Upper lobe of left lung (tissue), 6 donors: ENCODE data around the gene LRP1. TPM values are rescaled to one million over a fixed set of nuclear protein-coding genes. Genes with fewer than 3 reads are reported as not detected.

Experiments used
- ATAC-seq, 2 donors: fragments of 200-7000 bp; cut with Tn5 transposase; one replicate each; pipeline ENCODE4 v1.9.1; 2022; ENCODE audit warnings: mild to moderate bottlenecking in 2 of 2, moderate library complexity in 2 of 2; ENCODE audit not compliant: low FRiP score in 2 of 2
- DNase-seq, 2 donors: peaks; one replicate each; pipeline ENCODE4 v3.0.0-alpha.2; 2019 to 2020
- H3K27ac ChIP-seq, 4 donors: fragments of 200-600 bp; sonication (generic); one replicate each; pipeline ENCODE4 v1.5.1; 2016 to 2019
- H3K27me3 ChIP-seq, 4 donors: fragments of 200-600 bp; sonication (generic); one replicate each; pipeline ENCODE4 v1.5.1; 2017 to 2019
- H3K36me3 ChIP-seq, 4 donors: fragments of 200-600 bp; sonication (generic); one replicate each; pipeline ENCODE4 v1.5.1; 2016 to 2019
- H3K4me1 ChIP-seq, 4 donors: fragments of 200-600 bp; sonication (generic); one replicate each; pipeline ENCODE4 v1.5.1; 2018 to 2019
- H3K4me3 ChIP-seq, 4 donors: fragments of 200-600 bp; sonication (generic); one replicate each; pipeline ENCODE4 v1.5.1; 2017 to 2019; ENCODE audit warnings: mild to moderate bottlenecking in 2 of 4, moderate library complexity in 1 of 4
- H3K9me3 ChIP-seq, 4 donors: fragments of 200-600 bp; sonication (generic); one replicate each; pipeline ENCODE4 v1.5.1; 2018 to 2019
- EP300 ChIP-seq, 4 donors: sonication (generic); formaldehyde crosslinking; IDR thresholded peaks; one replicate each; pipeline ENCODE4 v1.5.1; 2017; ENCODE audit warnings: antibody characterized with exemption in 4 of 4, control low read depth in 2 of 4
- POLR2A ChIP-seq, 4 donors: fragments of 450-650 bp; IDR thresholded peaks; one replicate each; pipeline ENCODE4 v1.5.1; 2016 to 2017; ENCODE audit warnings: antibody characterized with exemption in 4 of 4, mild to moderate bottlenecking in 2 of 4
- POLR2AphosphoS5 ChIP-seq, 2 donors: sonication (generic); formaldehyde crosslinking; IDR thresholded peaks; one replicate each; pipeline ENCODE4 v1.5.1; 2017; ENCODE audit warnings: antibody characterized with exemption in 2 of 2
- WGBS, 2 donors: methylation state at CpG; one replicate each; pipeline ENCODE4 v1.1.5; 2017 to 2018; 5-methylcytosine and 5-hydroxymethylcytosine counted together
- total RNA-seq, 6 donors: library from RNA; depleted of rRNA in 4 of 6; stranded (reverse); fragments of >200 nt in 4 of 6; gene quantifications; one replicate each; pipeline versions ENCODE4 v1.1.0 to v1.2.1, GENCODE V29; 2016 to 2021
- TF ChIP-seq, protein P1 (sequence below), 6 experiments: fragments of 450-650 bp in 4 of 6; fragments of 200-600 bp in 2 of 6; sonication (generic) in 2 of 6; IDR thresholded peaks; one replicate each; pipeline ENCODE4 v1.5.1; 2016 to 2019; ENCODE audit warnings: antibody characterized with exemption in 6 of 6
- donor health status: DM: no; HTN: no; CAD: no; lungs with moderate emphysema.
- donor health status: DM: no; HTN: yes; CAD: no; lungs with severe emphysema.

LRP1 gene
- total RNA-seq, 6 donors from 2014 or later: 137 to 504 (median 308) TPM

DNA sequence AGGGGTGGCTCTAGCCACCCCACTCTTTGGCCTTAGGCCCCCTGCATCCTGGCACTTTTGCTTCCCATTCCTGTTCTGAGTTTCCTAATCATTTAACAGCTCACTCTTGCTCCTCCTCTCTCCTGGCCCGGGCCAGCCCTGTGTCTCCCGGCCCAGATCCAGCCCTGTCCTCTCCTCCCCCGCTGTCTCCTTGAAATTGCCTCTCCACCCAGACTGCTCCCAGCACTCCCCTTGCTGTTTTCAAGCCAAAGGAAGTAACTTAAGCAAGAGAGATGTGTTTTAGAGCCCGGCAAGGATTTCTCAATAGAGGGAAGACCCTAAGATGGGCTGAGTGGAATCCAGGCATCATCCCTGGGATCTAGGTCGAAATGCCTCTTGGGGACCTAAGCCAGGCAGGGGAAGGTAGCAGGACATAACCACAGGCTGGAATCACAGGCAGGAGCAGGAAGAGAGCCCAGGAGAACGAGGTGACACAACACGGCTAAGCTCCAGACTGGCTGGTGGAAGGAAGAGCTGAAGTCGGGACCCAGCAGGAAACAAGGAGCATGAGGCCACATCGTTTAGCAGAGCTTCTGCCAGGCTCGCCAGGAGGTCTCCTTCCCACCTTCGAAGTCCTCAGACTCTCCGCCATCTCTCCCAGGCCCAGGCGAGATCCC is 21.1 kb downstream of the LRP1 start:
- no peak for TF ChIP-seq EP300 (IDR thresholded peaks at IDR 0.05)
- H3K4me3 ChIP-seq: no peak overlapping the region
- 47 to 53% methylated on average over 13 of the region's 13 CpGs for whole genome bisulfite sequencing, 2 donors
- no peaks in the 10 kb centered on the region for H3K9me3 ChIP-seq
- peak overlapping the region; percentile 80 to 83 (median 82) for H3K27ac ChIP-seq
- no peaks in the 10 kb centered on the region for H3K27me3 ChIP-seq
- peak in 1 of 2 donors; percentile 42 for DNase-seq
- peak; percentile 65 to 90 for ATAC-seq
- peaks cover 65 to 86% (median 76%) of the 10 kb centered on the region in 4 donors for H3K4me1 ChIP-seq
- peaks cover 4 to 26% (median 13%) of the 10 kb centered on the region in 4 donors for H3K36me3 ChIP-seq

DNA sequence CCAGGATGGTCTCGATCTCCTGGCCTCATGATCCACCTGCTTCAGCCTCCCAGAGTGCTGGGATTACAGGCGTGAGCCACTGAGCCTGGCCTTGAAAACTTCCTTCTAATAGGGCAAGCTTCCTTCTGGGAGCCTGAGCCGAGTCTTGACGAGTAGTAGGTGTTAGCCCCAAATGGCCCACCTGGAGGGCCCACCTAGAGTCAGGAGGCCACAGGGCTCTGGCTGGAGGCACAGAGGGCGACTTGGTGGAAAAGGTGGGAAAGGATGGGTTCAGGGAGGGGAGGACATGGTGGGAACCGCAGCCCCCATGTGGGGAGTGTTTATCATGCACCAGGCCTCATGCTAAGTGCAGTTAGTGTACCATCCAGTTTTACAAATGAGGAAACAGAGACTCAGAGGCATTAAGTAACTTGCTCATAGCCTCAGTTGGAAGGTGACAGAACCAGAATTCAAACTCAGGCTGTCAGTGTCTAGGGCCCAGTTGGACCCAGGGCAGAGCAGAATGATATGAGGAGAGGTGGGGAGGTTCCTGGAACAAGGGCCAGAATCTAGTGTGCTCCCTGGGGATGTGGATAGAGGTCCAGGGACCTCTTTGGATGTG is 22.2 kb downstream of the LRP1 start:
- H3K27ac ChIP-seq: peak overlapping the region; percentile 24 to 83 (median 82)
- 78 to 98% methylated on average over 6 of the region's 6 CpGs for WGBS, 2 donors

DNA sequence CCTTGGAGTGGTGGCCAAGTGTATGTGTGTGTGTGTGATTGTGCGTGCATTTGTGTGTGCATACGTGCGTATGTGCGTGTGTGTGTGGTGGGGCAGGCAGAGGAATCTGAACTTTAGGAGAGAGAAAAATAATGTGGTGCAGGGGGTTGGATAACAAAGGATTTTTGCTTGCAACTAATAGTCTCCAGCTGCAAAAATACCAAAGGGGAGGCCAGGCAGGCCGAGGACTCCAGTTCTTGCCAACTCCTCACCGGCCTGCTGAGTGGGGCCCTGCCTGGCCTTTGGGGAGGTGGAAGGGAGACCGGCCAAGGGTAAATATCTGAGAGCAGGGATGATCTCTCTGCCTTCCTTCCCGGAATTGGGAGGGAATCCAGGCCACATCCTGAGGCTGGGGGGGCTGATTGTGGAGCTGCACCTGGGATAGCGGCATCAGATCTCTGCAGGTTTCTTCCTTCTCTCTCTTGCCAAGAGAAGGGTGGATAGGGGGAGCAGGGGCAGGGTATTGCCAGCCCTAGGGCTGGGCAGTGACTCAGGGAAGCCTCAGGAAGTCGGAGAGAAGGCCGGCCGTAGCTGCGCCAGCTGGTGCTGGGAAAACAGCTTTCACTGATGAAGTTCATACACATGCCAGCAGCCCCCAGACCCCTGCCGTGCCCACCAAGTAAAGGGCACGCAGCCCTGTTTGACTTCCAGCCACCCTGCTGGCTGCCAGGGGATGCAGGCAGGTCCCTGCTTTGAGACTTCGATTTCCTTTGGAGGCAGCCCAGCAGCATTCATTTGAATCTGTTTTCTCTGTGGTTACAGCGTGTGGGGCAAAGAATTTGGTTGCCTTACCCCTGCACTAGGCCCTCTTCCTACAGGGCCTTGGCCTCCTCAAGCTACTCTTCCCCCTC is 23.7 kb downstream of the LRP1 start:
- no peak for TF ChIP-seq POLR2AphosphoS5 (IDR thresholded peaks at IDR 0.05)
- DNase-seq (peak in 1 of 2 donors; percentile 59), ATAC-seq (no peak)
- no peak overlapping the region for H3K4me3 ChIP-seq
- H3K27ac ChIP-seq: peak overlapping the region; percentile 71 to 83 (median 82)
- no peaks in the 10 kb centered on the region for H3K9me3 ChIP-seq
- H3K27me3 ChIP-seq: no peaks in the 10 kb centered on the region
- peaks cover 0 to 27% (median 11%) of the 10 kb centered on the region in 4 donors for H3K36me3 ChIP-seq
- 60 to 75% methylated on average over 17 of the region's 17 CpGs for WGBS, 2 donors
- peaks cover 56 to 78% (median 65%) of the 10 kb centered on the region in 4 donors for H3K4me1 ChIP-seq

More for the DNA sequence above, 22.2 kb downstream of the LRP1 start:
- no peak for DNase-seq
- TF ChIP-seq EP300 (IDR thresholded peaks at IDR 0.05) (no peak), POLR2AphosphoS5 (IDR thresholded peaks at IDR 0.05) (no peak), POLR2A (IDR thresholded peaks at IDR 0.05) (no peak)
- TF ChIP-seq, protein P1, sequence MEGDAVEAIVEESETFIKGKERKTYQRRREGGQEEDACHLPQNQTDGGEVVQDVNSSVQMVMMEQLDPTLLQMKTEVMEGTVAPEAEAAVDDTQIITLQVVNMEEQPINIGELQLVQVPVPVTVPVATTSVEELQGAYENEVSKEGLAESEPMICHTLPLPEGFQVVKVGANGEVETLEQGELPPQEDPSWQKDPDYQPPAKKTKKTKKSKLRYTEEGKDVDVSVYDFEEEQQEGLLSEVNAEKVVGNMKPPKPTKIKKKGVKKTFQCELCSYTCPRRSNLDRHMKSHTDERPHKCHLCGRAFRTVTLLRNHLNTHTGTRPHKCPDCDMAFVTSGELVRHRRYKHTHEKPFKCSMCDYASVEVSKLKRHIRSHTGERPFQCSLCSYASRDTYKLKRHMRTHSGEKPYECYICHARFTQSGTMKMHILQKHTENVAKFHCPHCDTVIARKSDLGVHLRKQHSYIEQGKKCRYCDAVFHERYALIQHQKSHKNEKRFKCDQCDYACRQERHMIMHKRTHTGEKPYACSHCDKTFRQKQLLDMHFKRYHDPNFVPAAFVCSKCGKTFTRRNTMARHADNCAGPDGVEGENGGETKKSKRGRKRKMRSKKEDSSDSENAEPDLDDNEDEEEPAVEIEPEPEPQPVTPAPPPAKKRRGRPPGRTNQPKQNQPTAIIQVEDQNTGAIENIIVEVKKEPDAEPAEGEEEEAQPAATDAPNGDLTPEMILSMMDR (IDR thresholded peaks at IDR 0.05): no peak
- Histone ChIP-seq H3K4me3 (no peak overlapping the region), H3K27me3 (no peaks in the 10 kb centered on the region), H3K36me3 (peaks cover under 1 to 26% (median 11%) of the 10 kb centered on the region in 4 donors), H3K9me3 (no peaks in the 10 kb centered on the region), H3K4me1 (peaks cover 65 to 86% (median 74%) of the 10 kb centered on the region in 4 donors)
- ATAC-seq: no peak

DNA sequence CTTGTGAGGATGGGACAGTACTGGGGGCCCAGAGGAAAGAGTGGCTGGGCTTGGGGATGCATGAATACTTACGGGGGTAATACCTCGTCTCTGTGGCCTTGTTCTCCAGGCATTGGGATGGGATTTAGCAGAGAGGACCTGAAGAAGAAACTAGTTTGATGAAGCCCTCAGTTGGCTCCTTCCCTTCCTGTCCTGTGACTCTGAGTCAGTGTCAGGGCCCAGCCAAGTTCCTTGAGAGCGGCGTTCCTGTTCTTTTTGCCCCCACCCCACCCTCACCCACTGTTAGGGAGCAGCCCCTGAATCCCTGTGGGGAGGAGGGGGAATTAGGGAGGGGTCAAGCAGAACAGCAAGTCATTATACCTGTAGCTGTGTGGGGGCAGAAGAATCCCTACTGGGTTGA is 24.4 kb downstream of the LRP1 start:
- H3K9me3 ChIP-seq: no peaks in the 10 kb centered on the region
- TF ChIP-seq EP300 (IDR thresholded peaks at IDR 0.05) (no peak), POLR2AphosphoS5 (IDR thresholded peaks at IDR 0.05) (peak in 1 of 2 donors; percentile 16), POLR2A (IDR thresholded peaks at IDR 0.05) (no peak)
- TF ChIP-seq, protein P1 (IDR thresholded peaks at IDR 0.05): no peak
- peak in 1 of 2 donors; percentile 66 for DNase-seq
- H3K4me3 ChIP-seq: no peak overlapping the region
- peak overlapping the region; percentile 71 to 83 (median 82) for H3K27ac ChIP-seq
- peaks cover 0 to 29% (median 11%) of the 10 kb centered on the region in 4 donors for H3K36me3 ChIP-seq
- WGBS, 2 donors: 66 to 78% methylated on average over 3 to 4 of the region's 4 CpGs
- peaks cover 50 to 72% (median 59%) of the 10 kb centered on the region in 4 donors for H3K4me1 ChIP-seq
- no peaks in the 10 kb centered on the region for H3K27me3 ChIP-seq
- ATAC-seq: peak in 1 of 2 donors; percentile 48

DNA sequence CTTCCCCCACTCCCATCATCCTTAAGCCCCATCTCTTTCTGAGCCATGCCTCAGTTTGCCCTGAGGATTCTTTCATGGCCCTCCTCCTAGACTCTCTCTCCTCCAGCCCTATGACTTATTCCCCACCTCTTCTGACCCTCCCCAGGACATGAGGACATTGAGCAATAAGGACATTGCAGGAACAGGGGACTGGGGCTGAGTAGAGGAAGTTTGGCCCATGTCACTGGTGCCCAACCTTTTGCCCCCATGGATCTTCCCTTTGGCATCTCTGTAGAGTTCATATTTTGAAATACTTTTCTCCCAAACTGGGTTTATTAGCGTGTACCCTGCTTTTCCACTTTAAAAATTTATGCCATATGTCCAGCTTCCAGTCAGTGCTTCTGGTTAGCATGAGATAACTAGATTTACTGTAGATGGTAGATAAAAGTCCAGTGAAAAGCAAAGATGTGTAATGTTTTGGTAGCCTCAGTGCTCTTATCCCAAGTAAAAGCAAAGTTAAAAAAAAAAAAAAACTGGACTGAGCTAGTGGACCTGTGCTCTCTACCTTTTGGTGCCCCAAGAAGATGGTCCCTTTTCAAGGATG is 25.2 kb downstream of the LRP1 start:
- Histone ChIP-seq H3K4me3 (no peak overlapping the region), H3K36me3 (peaks cover 0 to 34% (median 13%) of the 10 kb centered on the region in 4 donors), H3K4me1 (peaks cover 41 to 70% (median 58%) of the 10 kb centered on the region in 4 donors), H3K9me3 (no peaks in the 10 kb centered on the region), H3K27me3 (no peaks in the 10 kb centered on the region), H3K27ac (peak overlapping the region; percentile 71 to 83 (median 82))
- WGBS, 2 donors: 63% methylated on average over 1 of the region's 1 CpG
- no peak for ATAC-seq
- no peak for TF ChIP-seq EP300 (IDR thresholded peaks at IDR 0.05)
- TF ChIP-seq, protein P1 (IDR thresholded peaks at IDR 0.05): no peak
- TF ChIP-seq POLR2A (IDR thresholded peaks at IDR 0.05): no peak
- peak; percentile 25 to 50 for TF ChIP-seq POLR2AphosphoS5 (IDR thresholded peaks at IDR 0.05)
- no peak for DNase-seq
